ENCODE measurements around the gene LFNG. TPM values are rescaled to one million over a fixed set of nuclear protein-coding genes. Genes with fewer than 3 reads are reported as not detected.
A peak's percentile ranks its signal among the peaks of the same experiment; 100 is the strongest.

Gene LFNG
- total and polyA plus RNA-seq, 2 of the 13 experiments (the other 11 are each of a cell fraction or from before 2014, with no cell fraction given), result 0.44 to 1.5 TPM

- TF ChIP-seq ZNF292 (CRISPR knock-in tag; IDR thresholded peaks at IDR 0.05; ENCODE audit: borderline replicate concordance, low read depth), result no peak
- no peak for TF ChIP-seq ZNF615 (CRISPR knock-in tag; IDR thresholded peaks at IDR 0.05; ENCODE audit: borderline replicate concordance)
- TF ChIP-seq ZNF333 (CRISPR knock-in tag; IDR thresholded peaks at IDR 0.05; ENCODE audit: borderline replicate concordance), result no peak
- no peak for TF ChIP-seq LBX2 (CRISPR knock-in tag; IDR thresholded peaks at IDR 0.05; ENCODE audit: borderline replicate concordance)
- TF ChIP-seq TAF1 (CRISPR knock-in tag; IDR thresholded peaks at IDR 0.05), result 0 out of 2 replicates have a peak, but pooled peaks have one; percentile 4
- TF ChIP-seq RERE (CRISPR knock-in tag; IDR thresholded peaks at IDR 0.05; ENCODE audit: low read depth), result no peak
- no peak for TF ChIP-seq SOX13 (IDR thresholded peaks at IDR 0.05)
- no peak for TF ChIP-seq SOX13 (CRISPR knock-in tag; conservative IDR thresholded peaks at IDR 0.05 in 1 of 2, IDR thresholded peaks at IDR 0.05 in 1 of 2)
- TF ChIP-seq ZBTB10 (CRISPR knock-in tag; IDR thresholded peaks at IDR 0.05; ENCODE audit: borderline replicate concordance), result no peak
- no peak for TF ChIP-seq HNRNPH1 (optimal IDR thresholded peaks at IDR 0.05; ENCODE audit: low read depth, low read length)
- TF ChIP-seq HINFP (CRISPR knock-in tag; IDR thresholded peaks at IDR 0.05; ENCODE audit: low read depth), result no peak
- no peak; the same call in 1 of the 2 replicates for TF ChIP-seq POGK (CRISPR knock-in tag; conservative IDR thresholded peaks at IDR 0.05)
- peak; percentile 53; the same call in 1 of the 2 replicates for TF ChIP-seq MXD1 (CRISPR knock-in tag; IDR thresholded peaks at IDR 0.05)
- TF ChIP-seq BRCA1 (CRISPR knock-in tag; IDR thresholded peaks at IDR 0.05), result no peak
- TF ChIP-seq ZNF282 (IDR thresholded peaks at IDR 0.05; ENCODE audit: partially characterized antibody), result no peak
Measured at GRCh38 chr7:2558629-2559282, 39.2 kb downstream of the LFNG start, which contains the start of gene IQCE (continued).

All from HepG2 (cell line).